ENCODE results near the gene RANBP2.
"Not testable (repeated sequence)": the region's sequence is repeated elsewhere in the genome, so short reads cannot be mapped to it uniquely, and the experiment has no call there.

The RANBP2 gene

GRCh38 chr2:108707300-108707699 lies 12.0 kb upstream of the RANBP2 start:
- TF ChIP-seq POLR2AphosphoS5 (IDR thresholded peaks at IDR 0.05; ENCODE audit: low read depth, low read length): no peak
- no peak for TF ChIP-seq TAF1 (IDR thresholded peaks at IDR 0.05; ENCODE audit: borderline replicate concordance, low read depth, low read length)
- TF ChIP-seq POLR2A (IDR thresholded peaks at IDR 0.05; ENCODE audit: low read depth, low read length): no peak
- no peak for FAIRE-seq
- DNase-seq (ENCODE audit: insufficient read length): no peak

- not testable (repeated sequence) for FAIRE-seq; DNase-seq (ENCODE audit: insufficient read length)
Observed at GRCh38 chr2:108716971-108717370, 2.3 kb upstream of the RANBP2 start.

- FAIRE-seq; DNase-seq (ENCODE audit: insufficient read length): not testable (repeated sequence)
Observed at GRCh38 chr2:108726048-108726447, 6.8 kb downstream of the RANBP2 start.

GRCh38 chr2:108734656-108735055 lies 15.4 kb downstream of the RANBP2 start:
- DNase-seq (ENCODE audit: insufficient read length); FAIRE-seq: not testable (repeated sequence)

- FAIRE-seq; DNase-seq (ENCODE audit: insufficient read length): not testable (repeated sequence)
Observed at GRCh38 chr2:108757973-108758372, 38.7 kb downstream of the RANBP2 start.

- not testable (repeated sequence) for DNase-seq (ENCODE audit: insufficient read length); FAIRE-seq
Observed at GRCh38 chr2:108762618-108763017, 43.3 kb downstream of the RANBP2 start.

GRCh38 chr2:108766671-108767070 lies 47.4 kb downstream of the RANBP2 start:
- not testable (repeated sequence) for FAIRE-seq; DNase-seq (ENCODE audit: insufficient read length)

- DNase-seq (ENCODE audit: insufficient read length); FAIRE-seq: not testable (repeated sequence)
Observed at GRCh38 chr2:108767859-108768258, 48.6 kb downstream of the RANBP2 start.

GRCh38 chr2:108776475-108776874 lies 57.2 kb downstream of the RANBP2 start:
- no peak for FAIRE-seq
- no peak for TF ChIP-seq POLR2A (IDR thresholded peaks at IDR 0.05; ENCODE audit: low read depth, low read length)
- no peak for TF ChIP-seq POLR2AphosphoS5 (IDR thresholded peaks at IDR 0.05; ENCODE audit: low read depth, low read length)
- TF ChIP-seq TAF1 (IDR thresholded peaks at IDR 0.05; ENCODE audit: borderline replicate concordance, low read depth, low read length): no peak
- no peak for DNase-seq (ENCODE audit: insufficient read length)

GRCh38 chr2:108778857-108779256 lies 59.6 kb downstream of the RANBP2 start:
- no peak for FAIRE-seq
- TF ChIP-seq POLR2AphosphoS5 (IDR thresholded peaks at IDR 0.05; ENCODE audit: low read depth, low read length): no peak
- TF ChIP-seq TAF1 (IDR thresholded peaks at IDR 0.05; ENCODE audit: borderline replicate concordance, low read depth, low read length): no peak
- TF ChIP-seq POLR2A (IDR thresholded peaks at IDR 0.05; ENCODE audit: low read depth, low read length): no peak
- DNase-seq (ENCODE audit: insufficient read length): no peak

- no peak for DNase-seq (ENCODE audit: insufficient read length)
- no peak for TF ChIP-seq TAF1 (IDR thresholded peaks at IDR 0.05; ENCODE audit: borderline replicate concordance, low read depth, low read length)
- no peak for TF ChIP-seq POLR2AphosphoS5 (IDR thresholded peaks at IDR 0.05; ENCODE audit: low read depth, low read length)
- no peak for TF ChIP-seq POLR2A (IDR thresholded peaks at IDR 0.05; ENCODE audit: low read depth, low read length)
- FAIRE-seq: no peak
Observed at GRCh38 chr2:108786008-108786353, 66.7 kb downstream of the RANBP2 start.

- FAIRE-seq (peak; percentile 99), DNase-seq (ENCODE audit: insufficient read length) (peak; percentile 86)
- TF ChIP-seq TAF1 (IDR thresholded peaks at IDR 0.05; ENCODE audit: borderline replicate concordance, low read depth, low read length) (no peak), POLR2AphosphoS5 (IDR thresholded peaks at IDR 0.05; ENCODE audit: low read depth, low read length) (peak; percentile 55), POLR2A (IDR thresholded peaks at IDR 0.05; ENCODE audit: low read depth, low read length) (peak; percentile 76; the same call in 1 of the 2 replicates)
Observed at GRCh38 chr2:108786354-108787215, 67.3 kb downstream of the RANBP2 start, which contains the start of gene CCDC138. Gene CCDC138, plus strand, starts transcription at chr2:108786771. Its CDS starts 52 bp downstream, at chr2:108786823.

- no peak for DNase-seq (ENCODE audit: insufficient read length)
- TF ChIP-seq TAF1 (IDR thresholded peaks at IDR 0.05; ENCODE audit: borderline replicate concordance, low read depth, low read length) (no peak), POLR2AphosphoS5 (IDR thresholded peaks at IDR 0.05; ENCODE audit: low read depth, low read length) (no peak), POLR2A (IDR thresholded peaks at IDR 0.05; ENCODE audit: low read depth, low read length) (no peak)
- FAIRE-seq: no peak
Observed at GRCh38 chr2:108787216-108787541, 67.9 kb downstream of the RANBP2 start.
